GM12878 (cell line): Measurements from ENCODE around the gene F10.

Experiments used
- FOS ChIP-seq: IDR thresholded peaks from 3 replicates; pipeline ENCODE4 v1.6.1; 2011; ENCODE audit warnings: borderline replicate concordance; ENCODE audit not compliant: insufficient read length; ENCODE audit errors: extremely low read depth
- GABPA ChIP-seq: IDR thresholded peaks from 2 replicates; pipeline ENCODE4 v1.6.1; 2014; ENCODE audit warnings: antibody characterized with exemption, low read depth, mild to moderate bottlenecking, inconsistent platforms
- NRF1 ChIP-seq: conservative IDR thresholded peaks from 2 replicates; pipeline ENCODE4 v1.6.1; 2011; ENCODE audit warnings: mild to moderate bottlenecking, low read depth, low read length, improper control_type of control experiment
- TF ChIP-seq, protein P1 (sequence below), 3 experiments: IDR thresholded peaks in 2 of 3; conservative IDR thresholded peaks in 1 of 3; 2 replicates each; pipeline ENCODE4 v1.5.1; 2011; ENCODE audit warnings: low read depth in 3 of 3, low read length in 3 of 3, mild to moderate bottlenecking in 3 of 3, control low read depth in 2 of 3, moderate library complexity in 2 of 3, inconsistent platforms in 1 of 3, mixed read lengths in 1 of 3; ENCODE audit not compliant: control insufficient read depth in 2 of 3, insufficient read depth in 1 of 3; ENCODE audit errors: extremely low read depth in 1 of 3

DNA sequence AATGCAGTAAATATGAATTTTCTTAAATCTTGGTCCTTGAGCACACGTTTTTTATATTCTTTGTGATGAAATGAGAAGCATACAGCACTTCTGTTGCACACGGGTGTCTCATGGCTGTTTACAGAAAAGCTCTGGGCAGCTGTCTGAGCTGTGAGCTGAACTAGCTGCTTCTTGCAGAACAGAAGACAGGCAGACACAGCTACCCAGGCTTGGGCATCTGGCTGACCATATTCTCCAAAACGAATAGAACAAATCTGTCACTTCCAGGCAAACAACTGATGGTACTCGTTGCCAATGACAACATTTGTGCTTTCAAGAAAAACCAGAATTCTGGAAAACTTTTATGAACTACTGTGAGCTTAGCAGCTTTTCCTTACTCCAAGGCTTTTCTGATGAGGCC lies 69.7 kb downstream of the F10 start:
- no peak for TF ChIP-seq FOS
- TF ChIP-seq, protein P1, sequence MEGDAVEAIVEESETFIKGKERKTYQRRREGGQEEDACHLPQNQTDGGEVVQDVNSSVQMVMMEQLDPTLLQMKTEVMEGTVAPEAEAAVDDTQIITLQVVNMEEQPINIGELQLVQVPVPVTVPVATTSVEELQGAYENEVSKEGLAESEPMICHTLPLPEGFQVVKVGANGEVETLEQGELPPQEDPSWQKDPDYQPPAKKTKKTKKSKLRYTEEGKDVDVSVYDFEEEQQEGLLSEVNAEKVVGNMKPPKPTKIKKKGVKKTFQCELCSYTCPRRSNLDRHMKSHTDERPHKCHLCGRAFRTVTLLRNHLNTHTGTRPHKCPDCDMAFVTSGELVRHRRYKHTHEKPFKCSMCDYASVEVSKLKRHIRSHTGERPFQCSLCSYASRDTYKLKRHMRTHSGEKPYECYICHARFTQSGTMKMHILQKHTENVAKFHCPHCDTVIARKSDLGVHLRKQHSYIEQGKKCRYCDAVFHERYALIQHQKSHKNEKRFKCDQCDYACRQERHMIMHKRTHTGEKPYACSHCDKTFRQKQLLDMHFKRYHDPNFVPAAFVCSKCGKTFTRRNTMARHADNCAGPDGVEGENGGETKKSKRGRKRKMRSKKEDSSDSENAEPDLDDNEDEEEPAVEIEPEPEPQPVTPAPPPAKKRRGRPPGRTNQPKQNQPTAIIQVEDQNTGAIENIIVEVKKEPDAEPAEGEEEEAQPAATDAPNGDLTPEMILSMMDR (IDR thresholded peaks at IDR 0.05 in 2 of 3, conservative IDR thresholded peaks at IDR 0.05 in 1 of 3; ENCODE audit: control insufficient read depth in 2 of 3, extremely low read depth in 1 of 3, insufficient read depth in 1 of 3, low read depth in 3 of 3, low read length in 3 of 3) = no peak
- TF ChIP-seq NRF1 = no peak
- no peak for TF ChIP-seq GABPA
